GM12873 (cell line): ENCODE results near the gene TSHB.

Experiments used
- TF ChIP-seq, protein P1 (sequence below): IDR thresholded peaks from 2 replicates; pipeline ENCODE4 v1.5.1; 2012; ENCODE audit warnings: low read depth, mild to moderate bottlenecking, moderate library complexity, low read length, control low read depth; ENCODE audit not compliant: insufficient read depth; ENCODE audit errors: missing control alignments

Gene TSHB

DNA sequence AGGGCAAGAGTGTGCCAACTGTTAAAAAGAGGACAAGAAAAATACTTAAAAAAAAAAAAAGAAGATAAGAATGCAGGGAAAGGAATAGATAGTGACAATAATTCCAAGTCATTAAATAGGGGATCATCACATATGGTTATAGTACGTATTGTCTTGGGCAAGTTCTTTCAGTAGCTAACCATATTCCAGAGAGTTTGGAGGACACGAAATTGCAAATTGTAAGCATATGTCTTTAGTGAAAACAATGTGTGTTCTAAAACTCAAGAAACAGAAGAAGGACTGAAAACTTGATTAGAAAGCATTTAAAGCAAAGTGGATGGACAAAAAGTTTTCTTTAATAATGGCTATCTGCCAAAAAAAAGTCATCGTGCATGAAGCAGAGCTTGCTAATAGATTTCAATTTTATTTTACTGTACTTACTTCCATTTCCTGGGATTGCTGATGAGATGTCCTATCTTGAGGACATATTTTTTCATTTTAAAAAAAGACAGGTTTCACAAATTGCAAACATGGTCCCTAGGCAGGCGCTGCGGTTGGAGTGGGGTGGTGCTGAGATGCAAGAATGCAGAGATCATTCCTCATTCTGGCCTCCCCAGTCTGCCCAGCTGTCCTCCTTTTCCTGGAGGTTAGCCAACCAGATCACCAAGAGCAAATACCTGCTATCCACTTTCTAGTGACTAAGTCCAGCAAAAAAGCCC, 47.8 kb downstream of the TSHB start:
- TF ChIP-seq, protein P1, sequence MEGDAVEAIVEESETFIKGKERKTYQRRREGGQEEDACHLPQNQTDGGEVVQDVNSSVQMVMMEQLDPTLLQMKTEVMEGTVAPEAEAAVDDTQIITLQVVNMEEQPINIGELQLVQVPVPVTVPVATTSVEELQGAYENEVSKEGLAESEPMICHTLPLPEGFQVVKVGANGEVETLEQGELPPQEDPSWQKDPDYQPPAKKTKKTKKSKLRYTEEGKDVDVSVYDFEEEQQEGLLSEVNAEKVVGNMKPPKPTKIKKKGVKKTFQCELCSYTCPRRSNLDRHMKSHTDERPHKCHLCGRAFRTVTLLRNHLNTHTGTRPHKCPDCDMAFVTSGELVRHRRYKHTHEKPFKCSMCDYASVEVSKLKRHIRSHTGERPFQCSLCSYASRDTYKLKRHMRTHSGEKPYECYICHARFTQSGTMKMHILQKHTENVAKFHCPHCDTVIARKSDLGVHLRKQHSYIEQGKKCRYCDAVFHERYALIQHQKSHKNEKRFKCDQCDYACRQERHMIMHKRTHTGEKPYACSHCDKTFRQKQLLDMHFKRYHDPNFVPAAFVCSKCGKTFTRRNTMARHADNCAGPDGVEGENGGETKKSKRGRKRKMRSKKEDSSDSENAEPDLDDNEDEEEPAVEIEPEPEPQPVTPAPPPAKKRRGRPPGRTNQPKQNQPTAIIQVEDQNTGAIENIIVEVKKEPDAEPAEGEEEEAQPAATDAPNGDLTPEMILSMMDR, result no peak

DNA sequence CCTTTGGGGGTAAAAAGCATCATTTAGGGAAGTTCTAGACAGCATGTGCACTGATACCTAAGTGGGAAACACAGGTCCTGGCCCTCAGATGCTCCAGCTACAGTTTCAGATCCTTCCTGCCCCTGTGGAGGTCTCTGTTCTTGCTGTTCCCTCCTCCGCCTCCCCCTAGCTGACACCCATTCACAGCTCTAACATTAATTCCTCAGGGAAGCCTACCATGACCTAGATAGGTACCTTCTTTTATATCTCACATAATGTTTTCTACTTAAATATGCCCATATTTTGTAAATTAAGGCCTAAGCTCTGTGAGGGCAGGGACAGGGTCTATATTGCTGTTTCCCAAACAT, 48.3 kb downstream of the TSHB start:
- TF ChIP-seq, protein P1, result no peak

DNA sequence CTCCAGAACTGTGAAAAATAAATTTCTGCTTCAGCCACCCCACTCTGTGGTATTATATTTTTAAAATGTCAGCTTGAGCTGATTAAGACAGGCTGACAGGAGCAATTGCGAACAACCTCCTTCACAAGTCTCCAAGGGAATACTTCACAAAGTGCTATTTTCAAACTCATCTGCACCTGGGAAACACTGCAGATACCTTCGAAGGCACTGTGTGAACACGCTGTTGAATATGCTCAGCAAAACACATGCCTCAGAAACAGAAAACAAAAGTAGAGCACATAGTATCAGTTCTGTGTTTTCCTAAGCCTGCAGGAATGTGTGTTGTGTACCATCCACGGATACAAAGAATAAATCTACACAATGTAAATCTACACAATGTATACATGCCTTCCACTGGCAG, 49.1 kb downstream of the TSHB start:
- TF ChIP-seq, protein P1, result no peak

DNA sequence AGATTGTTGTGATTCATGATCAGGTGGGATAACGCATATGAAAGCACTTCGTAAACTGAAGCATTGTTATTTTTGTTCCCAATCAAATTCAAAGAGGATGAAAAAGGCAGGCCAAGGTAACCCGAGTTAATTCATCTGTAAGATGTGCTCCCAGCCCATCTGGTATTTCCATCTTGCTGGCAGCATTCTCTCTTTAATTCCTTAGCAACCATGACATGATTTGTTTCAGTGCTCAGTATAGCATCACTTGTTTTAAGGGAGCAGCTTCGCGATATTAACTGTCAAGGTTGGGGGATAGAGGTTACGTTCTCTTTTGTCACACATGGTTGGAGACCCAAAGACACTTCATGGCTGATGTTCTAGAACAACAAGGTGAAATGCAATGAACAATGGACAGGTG, 53.3 kb downstream of the TSHB start:
- TF ChIP-seq, protein P1, result no peak
